HEK293T (cell line): ENCODE data around the gene CLK2.

Experiments
- BHLHE40 ChIP-seq: fragments of 450-650 bp; IDR thresholded peaks from 2 replicates; pipeline ENCODE4 v1.6.1; 2016; ENCODE audit warnings: mild to moderate bottlenecking, moderate library complexity, borderline replicate concordance
- ELF4 ChIP-seq: fragments of 450-650 bp; IDR thresholded peaks from 2 replicates; pipeline ENCODE4 v1.6.1; 2017; ENCODE audit warnings: antibody characterized with exemption
- SP1 ChIP-seq: fragments of 450-650 bp; IDR thresholded peaks from 2 replicates; pipeline ENCODE4 v1.6.1; 2017

GRCh38 chr1:155226910-155227260 lies 46.4 kb downstream of the CLK2 start:
- TF ChIP-seq BHLHE40 (no peak), SP1 (no peak), ELF4 (no peak)
